Heart left ventricle (tissue), 16 donors: Measurements from ENCODE around the gene CSRNP2. TPM values are rescaled to one million over a fixed set of nuclear protein-coding genes. Genes with fewer than 3 reads are reported as not detected.

Experiments
- ATAC-seq, 4 donors: fragments of 200-7000 bp; cut with Tn5 transposase; one replicate each; pipeline ENCODE4 v1.9.1; 2020 to 2022; ENCODE audit warnings: moderate library complexity in 4 of 4, mild to moderate bottlenecking in 3 of 4, moderate number of reproducible peaks in 1 of 4
- DNase-seq, 5 donors: peaks; one replicate each; pipeline ENCODE4 v3.0.0-alpha.2; 2020
- H3K27ac ChIP-seq, 12 donors: fragments of 200-600 bp; sonication (generic) in 4 of 12; one replicate each; pipeline versions ENCODE4 v1.5.0 to v1.8.0; 2016 to 2022; ENCODE audit warnings: mild to moderate bottlenecking in 2 of 12
- H3K27me3 ChIP-seq, 9 donors: fragments of 200-600 bp; sonication (generic) in 2 of 9; one replicate each; pipeline versions ENCODE4 v1.5.1 to v1.8.0; 2016 to 2022; ENCODE audit warnings: mild to moderate bottlenecking in 3 of 9
- H3K36me3 ChIP-seq, 9 donors: fragments of 200-600 bp; sonication (generic) in 2 of 9; one replicate each; pipeline versions ENCODE4 v1.5.0 to v1.8.0; 2018 to 2022; ENCODE audit warnings: mild to moderate bottlenecking in 2 of 9
- H3K4me1 ChIP-seq, 12 donors: fragments of 200-600 bp; sonication (generic) in 4 of 12; one replicate each; pipeline versions ENCODE4 v1.5.0 to v1.8.0; 2016 to 2022; ENCODE audit warnings: mild to moderate bottlenecking in 3 of 12
- H3K4me3 ChIP-seq, 12 donors: fragments of 200-600 bp; sonication (generic) in 4 of 12; one replicate each; pipeline versions ENCODE4 v1.5.0 to v1.8.0; 2017 to 2022; ENCODE audit warnings: mild to moderate bottlenecking in 9 of 12, moderate library complexity in 4 of 12
- H3K9me3 ChIP-seq, 12 donors: fragments of 200-600 bp; sonication (generic) in 4 of 12; one replicate each; pipeline versions ENCODE4 v1.5.0 to v1.8.0; 2016 to 2022; ENCODE audit warnings: mild to moderate bottlenecking in 1 of 12
- CTCF ChIP-seq, 12 donors: fragments of 200-600 bp; sonication (generic) in 4 of 12; IDR thresholded peaks; one replicate each; pipeline versions ENCODE4 v1.5.0 to v1.8.0; 2018 to 2022; ENCODE audit warnings: antibody characterized with exemption in 12 of 12, mild to moderate bottlenecking in 5 of 12
- POLR2A ChIP-seq, 2 donors: fragments of 450-650 bp; IDR thresholded peaks; one replicate each; pipeline ENCODE4 v1.6.1; 2017; ENCODE audit warnings: antibody characterized with exemption in 2 of 2, mild to moderate bottlenecking in 2 of 2, moderate library complexity in 2 of 2
- WGBS, 4 donors: extraction: QIAGEN DNeasy Blood & Tissue Kit in 2 of 4; methylation state at CpG; one replicate each; pipeline versions ENCODE4 v1.1.5 to v1.1.7; 2013 to 2018; 5-methylcytosine and 5-hydroxymethylcytosine counted together
- intact Hi-C, 10 donors: fragments of 100-400 bp; cut with DNase I; formaldehyde crosslinking; loops; one replicate each; pipeline versions ENCODE4 v1.11.1 to v1.14.2; 2022
- polyA plus RNA-seq, 2 donors: library from polyadenylated mRNA; stranded (reverse); fragments of 200-250 nt; gene quantifications; one replicate each; pipeline ENCODE4 v1.2.3, GENCODE V29; 2013
- total RNA-seq, 9 donors: library from RNA; depleted of rRNA in 2 of 9; stranded (reverse); fragments of >200 nt in 2 of 9; fragmentation: NEBNext Ultra II Directional in 3 of 9; extraction: Animal tissue kit (Norgen Biotek cat#: 25700) in 3 of 9; gene quantifications; one replicate each; pipeline versions ENCODE4 v1.1.0 to v1.2.4, GENCODE V29; 2016 to 2023
- donor health status: ischemic (EF 13 %, LVEDD 7.1; RV severe dilation, severe dysfunction).
- donor health status: healthy with polysubstance abuse.
- donor health status: DM: no; HTN: yes; CAD: no.
- donor health status: DM: no; HTN: no; CAD: no.
- donor health status: ischemic (EF 25% LVEDD 6.9; RV normal size, moderate dysfunction).
- donor health status: ischemic (EF 25% LVEDD 5.7; RV mildly dilated, moderate dysfunction).
- donor health status: healthy.
- donor health status: DM: yes; HTN: yes; CAD: no.
- donor health status: ischemic (EF 35%, LVEDD 5.7; RV mildly dilated, moderate dysfunction).
- donor health status: nonischemic (EF 11% LVEDD 7.7; RV severe dilation, severe dysfunction).
- donor health status: DM: yes; HTN: yes; CAD: no.
- donor health status: PGD.
- donor health status: ischemic (EF 29% LVEDD 5.4; RV normal size, mild dysfunction).
- donor health status: nonischemic (EF 23%, LVEDD 6.1; RV moderate dilation, normal function).

CSRNP2 gene
- total and polyA plus RNA-seq, 11 donors: 10.0 to 25.7 (median 18.5) TPM

GRCh38 chr12:51062631-51063397 lies 20.6 kb downstream of the CSRNP2 start:
- no peaks in the 10 kb centered on the region for H3K4me1 ChIP-seq
- H3K9me3 ChIP-seq: no peaks in the 10 kb centered on the region
- H3K27me3 ChIP-seq: no peaks in the 10 kb centered on the region
- no peak overlapping the region for H3K4me3 ChIP-seq
- no peak overlapping the region for H3K27ac ChIP-seq
- TF ChIP-seq POLR2A (IDR thresholded peaks at IDR 0.05) (no peak), CTCF (IDR thresholded peaks at IDR 0.05) (no peak)
- H3K36me3 ChIP-seq: peaks cover 7 to 100% (median 99%) of the 10 kb centered on the region in 9 donors
- intact Hi-C loops: no loop called here
- DNase-seq: no peak
- WGBS, 4 donors: 77 to 81% (median 80%) methylated on average over 9 of the region's 9 CpGs
- no peak for ATAC-seq

GRCh38 chr12:51059086-51059485 lies 24.3 kb downstream of the CSRNP2 start:
- WGBS, 4 donors: 83 to 91% (median 90%) methylated on average over 7 of the region's 7 CpGs
- DNase-seq (no peak), ATAC-seq (no peak)
- Histone ChIP-seq H3K4me3 (no peak overlapping the region), H3K27ac (no peak overlapping the region), H3K4me1 (no peaks in the 10 kb centered on the region), H3K9me3 (no peaks in the 10 kb centered on the region), H3K27me3 (no peaks in the 10 kb centered on the region), H3K36me3 (peaks cover 3 to 100% (median 99%) of the 10 kb centered on the region in 9 donors)
- intact Hi-C loops: no loop called here
- TF ChIP-seq CTCF (IDR thresholded peaks at IDR 0.05) (no peak), POLR2A (IDR thresholded peaks at IDR 0.05) (no peak)

GRCh38 chr12:51056242-51056641 lies 27.2 kb downstream of the CSRNP2 start:
- Histone ChIP-seq H3K4me1 (peaks cover 0 to 4% (median 0%) of the 10 kb centered on the region in 12 donors), H3K36me3 (peaks cover 3 to 100% (median 98%) of the 10 kb centered on the region in 9 donors), H3K4me3 (no peak overlapping the region), H3K9me3 (no peaks in the 10 kb centered on the region), H3K27me3 (no peaks in the 10 kb centered on the region), H3K27ac (no peak overlapping the region)
- WGBS, 4 donors: 82 to 83% (median 83%) methylated on average over 5 of the region's 5 CpGs
- TF ChIP-seq POLR2A (IDR thresholded peaks at IDR 0.05) (no peak), CTCF (IDR thresholded peaks at IDR 0.05) (no peak)
- intact Hi-C loops: no loop called here
- DNase-seq (no peak), ATAC-seq (no peak)

- ATAC-seq: no peak
- Histone ChIP-seq H3K4me1 (peaks cover 0 to 4% (median 0%) of the 10 kb centered on the region in 12 donors), H3K4me3 (no peak overlapping the region), H3K9me3 (no peaks in the 10 kb centered on the region), H3K27me3 (no peaks in the 10 kb centered on the region), H3K36me3 (peaks cover 3 to 100% (median 96%) of the 10 kb centered on the region in 9 donors), H3K27ac (no peak overlapping the region)
- intact Hi-C loops: no loop called here
- DNase-seq: no peak
- WGBS, 4 donors: 85 to 97% (median 94%) methylated on average over 2 of the region's 2 CpGs
- no peak for TF ChIP-seq CTCF (IDR thresholded peaks at IDR 0.05)
- TF ChIP-seq POLR2A (IDR thresholded peaks at IDR 0.05): no peak
Observed at GRCh38 chr12:51055060-51055459, 28.3 kb downstream of the CSRNP2 start.
